Activated CD8-positive, alpha-beta T cell treated with anti-CD3 and anti-CD28 coated beads for 36 hours (primary cell): ENCODE results near the gene KDM7A. TPM values are rescaled to one million over a fixed set of nuclear protein-coding genes. Genes with fewer than 3 reads are reported as not detected.

Experiments used
- ATAC-seq: fragments of 200-7000 bp; cut with Tn5 transposase; one replicate; pipeline ENCODE4 v1.10.0; 2021; ENCODE audit warnings: mild to moderate bottlenecking, moderate library complexity
- CTCF ChIA-PET: fragments of 350-600 bp; sonication (Branson Sonifier 250); formaldehyde crosslinking; loops from one replicate; lab custom pipeline; 2021; ENCODE audit warnings: antibody characterized with exemption; lab: Charles Lee
- POLR2A ChIA-PET: fragments of 350-600 bp; sonication (Branson Sonifier 250); formaldehyde crosslinking; loops from one replicate; lab custom pipeline; 2021; ENCODE audit warnings: antibody characterized with exemption; lab: Charles Lee
- DNase-seq: peaks from one replicate; pipeline ENCODE4 v3.0.0-alpha.2; 2020
- H3K27ac Mint-ChIP-seq: one replicate; pipeline ENCODE4 v1.8.0; 2021; ENCODE audit warnings: mild to moderate bottlenecking, mixed read lengths
- H3K27me3 Mint-ChIP-seq: one replicate; pipeline ENCODE4 v1.8.0; 2021; ENCODE audit warnings: mixed read lengths
- H3K36me3 Mint-ChIP-seq: one replicate; pipeline ENCODE4 v1.8.0; 2021; ENCODE audit warnings: low read depth, mixed read lengths
- H3K4me1 Mint-ChIP-seq: one replicate; pipeline ENCODE4 v1.8.0; 2021; ENCODE audit warnings: low read depth, mixed read lengths
- H3K4me3 Mint-ChIP-seq: one replicate; pipeline ENCODE4 v1.8.0; 2021; ENCODE audit warnings: mild to moderate bottlenecking, moderate library complexity, mixed read lengths
- H3K9me3 Mint-ChIP-seq: one replicate; pipeline ENCODE4 v1.8.0; 2021; ENCODE audit warnings: mixed read lengths
- intact Hi-C: fragments of 100-400 bp; cut with micrococcal nuclease; formaldehyde crosslinking; loops from one replicate; pipeline ENCODE4 v1.10.0; 2022
- total RNA-seq, 2 experiments: library from RNA; stranded (reverse); gene quantifications; one replicate each; pipeline ENCODE4 v1.2.3, GENCODE V29; 2021
- TF ChIP-seq, protein P1 (sequence below): fragments of 200-600 bp; IDR thresholded peaks from one replicate; pipeline ENCODE4 v1.8.0; 2022; ENCODE audit warnings: antibody characterized with exemption, mild to moderate bottlenecking

Gene KDM7A
- total RNA-seq, 2 experiments from 2014 or later = 21.1 to 22.9 TPM

DNA sequence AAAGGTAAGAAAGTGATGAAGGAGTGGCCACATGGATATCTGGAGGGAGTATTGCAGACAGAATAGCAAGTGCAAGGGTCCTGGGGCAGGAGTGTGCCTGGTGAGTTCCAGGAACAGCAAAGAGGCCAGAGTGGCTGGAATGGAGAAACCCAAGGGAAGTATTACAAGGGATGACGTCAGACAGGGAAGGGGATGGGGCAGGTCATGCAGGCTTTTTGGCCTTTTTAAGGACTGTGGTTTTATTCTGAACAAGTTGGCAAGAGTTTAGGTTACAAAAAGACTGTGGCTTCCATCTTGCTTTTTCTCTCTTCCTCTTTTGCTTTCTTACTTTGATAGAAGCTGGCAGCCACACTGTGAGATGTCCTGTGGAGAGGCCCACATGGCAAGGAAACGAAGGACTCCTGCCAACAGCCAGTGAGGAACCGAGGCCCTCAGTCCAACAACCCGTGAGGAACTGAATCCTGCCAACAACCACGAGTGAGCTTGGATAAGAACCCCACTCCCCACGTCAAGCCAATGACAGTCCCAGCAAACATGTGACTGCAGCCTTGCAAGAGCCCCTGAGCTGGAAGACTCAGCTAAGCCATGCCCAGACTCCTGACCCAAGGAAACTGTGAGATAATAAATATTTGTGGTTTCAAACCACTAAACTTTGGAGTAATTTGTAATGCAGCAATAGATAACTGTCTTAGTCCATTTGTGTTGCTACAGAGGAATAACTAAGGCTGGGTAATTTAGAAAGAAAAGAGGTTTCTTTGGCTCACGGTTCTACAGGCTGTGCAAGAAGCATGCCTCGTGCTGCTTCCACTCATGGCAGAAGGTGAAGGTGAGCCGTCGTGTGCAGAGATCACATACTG is 19.8 kb upstream of the KDM7A start:
- Mint-ChIP-seq H3K4me1 (peaks cover 3% of the 10 kb centered on the region), H3K27me3 (no peaks in the 10 kb centered on the region), H3K36me3 (no peaks in the 10 kb centered on the region), H3K9me3 (peaks cover 4% of the 10 kb centered on the region), H3K4me3 (no peak overlapping the region), H3K27ac (no peak overlapping the region)
- ChIA-PET CTCF (no interaction called here), POLR2A (interaction anchor here (1.1 kb wide), 1 partner anchor 140 kb away, joined by 3 read pairs; no protein-coding TSS in a partner anchor)
- ATAC-seq (no peak), DNase-seq (no peak)
- TF ChIP-seq, protein P1, sequence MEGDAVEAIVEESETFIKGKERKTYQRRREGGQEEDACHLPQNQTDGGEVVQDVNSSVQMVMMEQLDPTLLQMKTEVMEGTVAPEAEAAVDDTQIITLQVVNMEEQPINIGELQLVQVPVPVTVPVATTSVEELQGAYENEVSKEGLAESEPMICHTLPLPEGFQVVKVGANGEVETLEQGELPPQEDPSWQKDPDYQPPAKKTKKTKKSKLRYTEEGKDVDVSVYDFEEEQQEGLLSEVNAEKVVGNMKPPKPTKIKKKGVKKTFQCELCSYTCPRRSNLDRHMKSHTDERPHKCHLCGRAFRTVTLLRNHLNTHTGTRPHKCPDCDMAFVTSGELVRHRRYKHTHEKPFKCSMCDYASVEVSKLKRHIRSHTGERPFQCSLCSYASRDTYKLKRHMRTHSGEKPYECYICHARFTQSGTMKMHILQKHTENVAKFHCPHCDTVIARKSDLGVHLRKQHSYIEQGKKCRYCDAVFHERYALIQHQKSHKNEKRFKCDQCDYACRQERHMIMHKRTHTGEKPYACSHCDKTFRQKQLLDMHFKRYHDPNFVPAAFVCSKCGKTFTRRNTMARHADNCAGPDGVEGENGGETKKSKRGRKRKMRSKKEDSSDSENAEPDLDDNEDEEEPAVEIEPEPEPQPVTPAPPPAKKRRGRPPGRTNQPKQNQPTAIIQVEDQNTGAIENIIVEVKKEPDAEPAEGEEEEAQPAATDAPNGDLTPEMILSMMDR = no peak
- intact Hi-C loops = no loop called here

DNA sequence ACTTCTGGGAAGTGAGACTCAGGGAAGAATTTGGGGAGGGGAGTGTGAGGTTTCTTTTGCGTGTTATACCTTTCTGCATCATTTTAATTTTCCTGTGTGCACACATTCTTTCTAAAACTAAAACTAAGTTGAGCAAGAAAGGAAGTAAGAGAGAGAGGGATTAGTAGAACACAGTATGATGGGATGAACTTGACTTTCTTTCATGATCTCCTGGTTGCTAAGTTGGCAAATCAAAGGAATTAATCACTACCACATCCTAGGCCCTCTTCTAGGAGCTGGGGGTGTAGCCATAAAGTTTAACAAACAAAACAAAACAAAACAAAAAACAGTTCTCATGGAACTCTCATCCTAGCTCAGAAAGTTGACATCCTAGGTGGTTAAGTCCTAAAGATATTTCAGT is 19.1 kb upstream of the KDM7A start:
- H3K27ac Mint-ChIP-seq = no peak overlapping the region
- no peaks in the 10 kb centered on the region for H3K27me3 Mint-ChIP-seq
- POLR2A ChIA-PET = no interaction called here
- no peaks in the 10 kb centered on the region for H3K36me3 Mint-ChIP-seq
- CTCF ChIA-PET = no interaction called here
- peaks cover 3% of the 10 kb centered on the region for H3K4me1 Mint-ChIP-seq
- intact Hi-C loops = no loop called here
- ATAC-seq (no peak), DNase-seq (no peak)
- no peak overlapping the region for H3K4me3 Mint-ChIP-seq
- TF ChIP-seq, protein P1 = no peak
- H3K9me3 Mint-ChIP-seq = peaks cover 4% of the 10 kb centered on the region

DNA sequence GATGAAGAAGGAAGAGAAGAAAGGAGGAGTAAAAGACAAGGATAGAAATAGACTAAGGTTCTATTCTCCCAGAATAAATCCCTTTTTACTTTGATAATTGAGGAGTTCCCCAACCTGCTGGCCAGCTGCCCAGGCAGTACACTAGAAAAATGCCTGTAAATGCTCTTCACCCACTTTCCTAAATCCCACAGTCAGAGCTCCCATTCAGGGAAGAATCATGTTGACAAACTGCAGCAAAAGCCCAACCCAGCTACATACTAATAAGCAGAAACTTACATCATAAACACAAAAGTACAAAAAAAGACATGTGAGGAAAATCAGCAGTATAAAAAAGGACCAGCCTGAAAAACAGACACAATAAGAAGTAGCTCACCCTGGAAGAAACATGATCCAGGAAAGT is 15.8 kb upstream of the KDM7A start:
- H3K4me1 Mint-ChIP-seq = peaks cover 5% of the 10 kb centered on the region
- no peaks in the 10 kb centered on the region for H3K36me3 Mint-ChIP-seq
- H3K4me3 Mint-ChIP-seq = no peak overlapping the region
- ATAC-seq (no peak), DNase-seq (no peak)
- ChIA-PET POLR2A (interaction anchor here (0.8 to 1.8 kb wide), 3 partner anchors 15 to 38 kb away, joined by 3 to 6 read pairs (median 3); no protein-coding TSS in a partner anchor), CTCF (interaction anchor here (0.7 to 2.1 kb wide), 5 partner anchors 11 to 116 kb away, joined by 3 to 5 read pairs (median 3); no protein-coding TSS in a partner anchor)
- no peaks in the 10 kb centered on the region for H3K27me3 Mint-ChIP-seq
- H3K27ac Mint-ChIP-seq = no peak overlapping the region
- peaks cover 4% of the 10 kb centered on the region for H3K9me3 Mint-ChIP-seq
- intact Hi-C loops = no loop called here
- TF ChIP-seq, protein P1 = no peak

DNA sequence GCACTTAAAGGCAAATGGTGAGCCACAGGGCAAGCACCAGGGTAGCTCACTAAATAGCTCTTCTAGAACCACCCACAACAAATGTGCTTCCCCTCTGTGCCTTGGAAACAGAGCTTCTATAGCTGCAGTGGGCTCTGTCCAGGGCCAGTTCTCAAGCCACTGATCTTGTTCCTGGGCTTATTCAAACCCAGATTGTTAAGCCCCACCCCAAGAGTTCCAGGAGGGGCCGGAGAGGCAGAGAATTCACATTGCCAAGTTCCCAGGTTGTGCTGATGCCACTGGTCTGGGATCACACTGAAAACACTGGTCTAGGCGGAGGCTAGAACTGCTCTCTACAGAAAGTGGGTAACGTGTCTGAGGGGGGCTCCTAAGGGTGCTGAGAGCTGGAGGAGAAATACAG is 15.4 kb upstream of the KDM7A start:
- TF ChIP-seq, protein P1 = no peak
- POLR2A ChIA-PET = interaction anchor here (1.7 to 1.8 kb wide), 2 partner anchors 18 to 38 kb away, joined by 4 to 6 read pairs; no protein-coding TSS in a partner anchor
- H3K4me3 Mint-ChIP-seq = no peak overlapping the region
- no peaks in the 10 kb centered on the region for H3K27me3 Mint-ChIP-seq
- no peak overlapping the region for H3K27ac Mint-ChIP-seq
- no peaks in the 10 kb centered on the region for H3K36me3 Mint-ChIP-seq
- peaks cover 4% of the 10 kb centered on the region for H3K9me3 Mint-ChIP-seq
- ATAC-seq (no peak), DNase-seq (no peak)
- intact Hi-C loops = no loop called here
- peaks cover 5% of the 10 kb centered on the region for H3K4me1 Mint-ChIP-seq
- CTCF ChIA-PET = interaction anchor here (0.8 to 2.1 kb wide), 4 partner anchors 11 to 117 kb away, joined by 3 to 5 read pairs (median 4); no protein-coding TSS in a partner anchor

DNA sequence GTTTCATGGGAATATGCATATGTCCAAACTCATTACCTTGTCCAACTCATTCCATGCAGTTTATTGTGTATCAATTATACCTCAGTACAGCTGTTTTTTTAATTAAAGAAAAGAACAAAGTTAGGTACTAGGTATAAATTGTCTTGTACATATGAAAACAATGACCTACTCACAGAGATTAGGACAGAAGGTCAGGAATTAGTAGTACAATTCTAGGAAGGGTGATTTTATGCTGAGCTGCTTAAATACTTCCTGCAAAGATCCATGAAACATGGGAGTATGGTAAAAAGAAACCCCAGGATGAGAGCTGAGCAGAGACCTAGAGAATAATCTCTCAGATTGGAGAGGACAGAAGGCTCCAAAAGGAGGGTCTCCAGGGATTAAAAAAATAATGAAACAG is 13.8 kb upstream of the KDM7A start:
- Mint-ChIP-seq H3K4me3 (no peak overlapping the region), H3K36me3 (no peaks in the 10 kb centered on the region), H3K4me1 (peaks cover 5% of the 10 kb centered on the region), H3K27me3 (no peaks in the 10 kb centered on the region), H3K27ac (no peak overlapping the region), H3K9me3 (no peaks in the 10 kb centered on the region)
- ChIA-PET POLR2A (interaction anchor here (0.7 to 1.7 kb wide), 2 partner anchors 19 to 92 kb away, joined by 3 to 4 read pairs; no protein-coding TSS in a partner anchor), CTCF (interaction anchor here (1.1 kb wide), 2 partner anchors 22 to 111 kb away, joined by 3 read pairs; no protein-coding TSS in a partner anchor)
- no peak for DNase-seq
- intact Hi-C loops = no loop called here
- TF ChIP-seq, protein P1 = no peak
- no peak for ATAC-seq
